Measurements from ENCODE around the gene ACSM3.
"Not testable (repeated sequence)": the region's sequence is repeated elsewhere in the genome, so short reads cannot be mapped to it uniquely, and the experiment has no call there.

DNA sequence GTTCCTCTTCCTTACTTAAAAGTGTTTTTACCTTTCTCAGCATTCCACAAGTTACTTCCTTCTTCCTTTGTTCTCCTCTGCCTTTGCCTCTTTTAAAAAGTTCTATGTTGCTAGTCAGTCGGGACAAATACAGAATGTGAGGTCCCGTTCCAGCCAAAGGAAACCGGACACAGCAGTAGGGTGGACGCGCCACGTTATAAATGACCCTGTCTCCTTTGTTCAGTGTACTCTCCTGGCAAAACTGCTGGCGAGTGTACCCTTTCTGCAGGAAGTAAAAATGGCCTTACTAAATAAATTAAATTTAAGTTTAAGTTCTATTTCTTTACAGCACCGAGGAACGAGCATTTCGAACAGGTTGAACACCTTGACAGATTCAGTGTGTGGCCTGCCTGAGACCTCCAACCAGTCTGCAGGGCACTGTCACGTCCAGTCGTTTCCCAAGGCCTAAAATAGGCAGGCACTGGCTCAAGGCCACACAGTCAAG, 41.9 kb downstream of the ACSM3 start:
- TF ChIP-seq POLR2AphosphoS5 (IDR thresholded peaks at IDR 0.05; ENCODE audit: insufficient read depth, low read depth, low read length); CTCF (IDR thresholded peaks at IDR 0.05; ENCODE audit: extremely low read depth in 1 of 2, insufficient read depth in 1 of 2, low read depth in 1 of 2, low read length in 2 of 2); POLR2A (IDR thresholded peaks at IDR 0.05; ENCODE audit: low read depth, low read length): not testable (repeated sequence)

Data from endothelial cell of umbilical vein (primary cell).